HG03175 (cell line): ENCODE results near the gene DSCAM.

Experiments
- ATAC-seq: cut with Tn5 transposase; IDR thresholded peaks from one replicate; pipeline ENCODE4 v1.9.1; 2021; ENCODE audit warnings: mild to moderate bottlenecking, moderate library complexity; ENCODE audit not compliant: unreplicated experiment

DSCAM gene

DNA sequence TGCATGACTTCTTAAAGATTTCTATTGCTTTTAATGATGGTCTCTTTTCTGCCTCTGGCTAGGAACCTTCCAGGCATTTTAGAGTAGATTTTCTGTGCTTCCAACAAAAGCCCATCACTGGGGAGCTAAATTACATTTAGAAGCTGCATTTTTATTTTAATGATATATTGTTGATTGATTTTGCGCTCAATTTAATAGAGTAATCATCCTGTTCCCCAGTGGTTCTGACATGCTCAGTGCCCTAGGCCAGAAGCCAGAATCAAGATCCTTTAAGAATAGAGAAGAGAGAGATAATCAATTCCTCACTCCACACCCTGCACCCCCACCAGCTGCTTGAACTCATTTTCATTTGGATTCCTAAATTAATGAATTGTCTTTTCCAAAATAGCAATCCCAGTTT is 881.9 kb downstream of the DSCAM start:
- ATAC-seq, result no peak

DNA sequence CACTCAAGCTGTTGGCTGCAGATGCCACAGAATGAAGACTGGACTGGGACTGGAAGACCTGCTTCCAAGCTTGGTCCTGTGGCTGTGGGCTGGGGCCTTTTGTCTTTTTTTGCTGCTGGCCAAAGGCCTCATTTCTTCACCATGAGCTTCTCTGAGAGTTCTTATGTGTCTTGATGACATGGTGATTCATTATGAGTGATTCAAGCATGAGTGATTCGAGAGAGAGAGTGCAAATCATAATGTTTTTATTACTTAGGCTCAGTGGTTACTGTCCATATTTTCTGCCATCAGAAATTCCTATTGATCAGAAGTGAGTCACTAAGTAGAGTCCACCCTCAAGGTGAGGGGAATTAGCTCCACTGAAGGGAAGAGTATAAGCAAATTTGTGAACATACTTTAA is 885.7 kb downstream of the DSCAM start:
- ATAC-seq, result no peak
